Peyer's patch (tissue), 4 donors: Measurements from ENCODE around the gene MB21D2. TPM values are rescaled to one million over a fixed set of nuclear protein-coding genes. Genes with fewer than 3 reads are reported as not detected.

Source experiments
- DNase-seq, 3 donors: peaks; one replicate each; pipeline ENCODE4 v3.0.0-alpha.2; 2017 to 2019
- H3K27ac ChIP-seq, 4 donors: fragments of 200-600 bp; sonication (generic); one replicate each; pipeline ENCODE4 v1.5.1; 2016 to 2019
- H3K27me3 ChIP-seq, 2 donors: fragments of 200-600 bp; sonication (generic); one replicate each; pipeline ENCODE4 v1.5.1; 2019
- H3K36me3 ChIP-seq, 3 donors: fragments of 200-600 bp; sonication (generic); one replicate each; pipeline ENCODE4 v1.5.1; 2016 to 2019
- H3K4me1 ChIP-seq, 4 donors: fragments of 200-600 bp; sonication (generic); one replicate each; pipeline ENCODE4 v1.5.1; 2016 to 2019
- H3K4me3 ChIP-seq, 4 donors: fragments of 200-600 bp; sonication (generic); 1 replicate in 3 of 4; 2 replicates in 1 of 4; pipeline ENCODE4 v1.5.1; 2016 to 2019; ENCODE audit warnings: mild to moderate bottlenecking in 1 of 4
- H3K9me3 ChIP-seq, 4 donors: fragments of 200-600 bp; sonication (generic); one replicate each; pipeline ENCODE4 v1.5.1; 2016 to 2019; ENCODE audit warnings: mild to moderate bottlenecking in 1 of 4
- CTCF ChIP-seq, 6 experiments: fragments of 450-650 bp in 4 of 6; fragments of 200-600 bp in 2 of 6; sonication (generic) in 1 of 6; IDR thresholded peaks; one replicate each; pipeline ENCODE4 v1.5.1; 2017 to 2019; ENCODE audit warnings: antibody characterized with exemption in 6 of 6, mild to moderate bottlenecking in 3 of 6, moderate library complexity in 1 of 6
- POLR2A ChIP-seq, 2 donors: fragments of 450-650 bp; IDR thresholded peaks; one replicate each; pipeline ENCODE4 v1.5.1; 2017; ENCODE audit warnings: antibody characterized with exemption in 2 of 2, mild to moderate bottlenecking in 2 of 2, moderate library complexity in 2 of 2
- total RNA-seq, 4 donors: library from RNA; depleted of rRNA; stranded (reverse); fragments of >200 nt; gene quantifications; one replicate each; pipeline ENCODE4 v1.1.0, GENCODE V29; 2016

Gene MB21D2
- total RNA-seq, 4 donors from 2014 or later, result 6.6 to 16.6 (median 13.0) TPM

- H3K9me3 ChIP-seq, result no peaks in the 10 kb centered on the region
- H3K4me3 ChIP-seq, result no peak overlapping the region
- H3K27ac ChIP-seq, result no peak overlapping the region
- no peak for TF ChIP-seq CTCF (IDR thresholded peaks at IDR 0.05)
- no peak for TF ChIP-seq POLR2A (IDR thresholded peaks at IDR 0.05)
- DNase-seq, result no peak
- no peaks in the 10 kb centered on the region for H3K36me3 ChIP-seq
- H3K4me1 ChIP-seq, result peaks cover 0 to 4% (median 0%) of the 10 kb centered on the region in 4 donors
- H3K27me3 ChIP-seq, result no peaks in the 10 kb centered on the region
Observed at GRCh38 chr3:192867645-192868044, 50.0 kb downstream of the MB21D2 start.

GRCh38 chr3:192866804-192867203 is 50.9 kb downstream of the MB21D2 start:
- TF ChIP-seq CTCF (IDR thresholded peaks at IDR 0.05) (no peak), POLR2A (IDR thresholded peaks at IDR 0.05) (no peak)
- H3K4me3 ChIP-seq, result no peak overlapping the region
- no peaks in the 10 kb centered on the region for H3K9me3 ChIP-seq
- DNase-seq, result no peak
- H3K27me3 ChIP-seq, result no peaks in the 10 kb centered on the region
- H3K27ac ChIP-seq, result no peak overlapping the region
- peaks cover 0 to 4% (median 0%) of the 10 kb centered on the region in 4 donors for H3K4me1 ChIP-seq
- no peaks in the 10 kb centered on the region for H3K36me3 ChIP-seq

GRCh38 chr3:192864941-192865340 is 52.7 kb downstream of the MB21D2 start:
- no peaks in the 10 kb centered on the region for H3K9me3 ChIP-seq
- no peak overlapping the region for H3K27ac ChIP-seq
- no peak overlapping the region for H3K4me3 ChIP-seq
- H3K4me1 ChIP-seq, result peaks cover 0 to 4% (median 0%) of the 10 kb centered on the region in 4 donors
- H3K27me3 ChIP-seq, result no peaks in the 10 kb centered on the region
- DNase-seq, result no peak
- TF ChIP-seq CTCF (IDR thresholded peaks at IDR 0.05) (no peak), POLR2A (IDR thresholded peaks at IDR 0.05) (no peak)
- H3K36me3 ChIP-seq, result no peaks in the 10 kb centered on the region

- Histone ChIP-seq H3K27me3 (no peaks in the 10 kb centered on the region), H3K36me3 (no peaks in the 10 kb centered on the region), H3K4me1 (no peaks in the 10 kb centered on the region), H3K9me3 (no peaks in the 10 kb centered on the region), H3K4me3 (no peak overlapping the region), H3K27ac (no peak overlapping the region)
- no peak for TF ChIP-seq CTCF (IDR thresholded peaks at IDR 0.05)
- no peak for TF ChIP-seq POLR2A (IDR thresholded peaks at IDR 0.05)
- DNase-seq, result no peak
Observed at GRCh38 chr3:192863091-192863420, 54.6 kb downstream of the MB21D2 start.

- H3K9me3 ChIP-seq, result no peaks in the 10 kb centered on the region
- TF ChIP-seq POLR2A (IDR thresholded peaks at IDR 0.05) (no peak), CTCF (IDR thresholded peaks at IDR 0.05) (no peak)
- H3K27me3 ChIP-seq, result no peaks in the 10 kb centered on the region
- no peaks in the 10 kb centered on the region for H3K36me3 ChIP-seq
- H3K4me1 ChIP-seq, result no peaks in the 10 kb centered on the region
- H3K4me3 ChIP-seq, result no peak overlapping the region
- no peak overlapping the region for H3K27ac ChIP-seq
- no peak for DNase-seq
Observed at GRCh38 chr3:192862408-192863090, 55.1 kb downstream of the MB21D2 start.

GRCh38 chr3:192861972-192862371 is 55.7 kb downstream of the MB21D2 start:
- no peak for DNase-seq
- H3K4me3 ChIP-seq, result no peak overlapping the region
- H3K27ac ChIP-seq, result no peak overlapping the region
- TF ChIP-seq POLR2A (IDR thresholded peaks at IDR 0.05) (no peak), CTCF (IDR thresholded peaks at IDR 0.05) (no peak)
- H3K27me3 ChIP-seq, result no peaks in the 10 kb centered on the region
- H3K9me3 ChIP-seq, result no peaks in the 10 kb centered on the region
- no peaks in the 10 kb centered on the region for H3K36me3 ChIP-seq
- no peaks in the 10 kb centered on the region for H3K4me1 ChIP-seq
